MM.1S (cell line): ENCODE data around the gene DNPH1.

ENCODE experiments used
- DNase-seq: peaks from one replicate; pipeline ENCODE4 v3.0.0-alpha.2; 2015
- H2AFZ ChIP-seq: fragments of 300-600 bp; sonication (generic); 2 replicates; pipeline ENCODE4 v1.6.0; 2016; ENCODE audit warnings: antibody characterized with exemption, low read length
- H3F3A ChIP-seq: fragments of 300-600 bp; sonication (generic); 2 replicates; pipeline ENCODE4 v1.6.1; 2016; ENCODE audit warnings: mild to moderate bottlenecking, antibody characterized with exemption, low read length, moderate library complexity, mixed read lengths; ENCODE audit not compliant: insufficient read depth
- H3K27ac ChIP-seq: fragments of 300-600 bp; sonication (generic); 2 replicates; pipeline ENCODE4 v1.5.1; 2016; ENCODE audit warnings: mild to moderate bottlenecking, low read length
- H3K27me3 ChIP-seq: fragments of 300-600 bp; sonication (generic); replicated peaks from 2 replicates; pipeline ENCODE4 v1.6.0; 2016; ENCODE audit warnings: low read length; ENCODE audit not compliant: insufficient read depth
- H3K36me3 ChIP-seq: fragments of 300-600 bp; sonication (generic); replicated peaks from 2 replicates; pipeline ENCODE4 v1.6.1; 2016; ENCODE audit warnings: mild to moderate bottlenecking, low read length, mixed read lengths; ENCODE audit not compliant: insufficient read depth
- H3K4me1 ChIP-seq: fragments of 300-600 bp; sonication (generic); 2 replicates; pipeline ENCODE4 v1.6.1; 2016; ENCODE audit warnings: low read length, mixed read lengths
- H3K4me2 ChIP-seq: fragments of 300-600 bp; sonication (generic); 2 replicates; pipeline ENCODE4 v1.6.0; 2016; ENCODE audit warnings: low read depth, low read length
- H3K4me3 ChIP-seq: fragments of 300-600 bp; sonication (generic); 2 replicates; pipeline ENCODE4 v1.5.1; 2016; ENCODE audit warnings: low read length, mixed read lengths
- H3K79me2 ChIP-seq: fragments of 300-600 bp; sonication (generic); 2 replicates; pipeline ENCODE4 v1.6.1; 2016; ENCODE audit warnings: mixed run types, low read length, mixed read lengths
- H3K9ac ChIP-seq: fragments of 300-600 bp; sonication (generic); 2 replicates; pipeline ENCODE4 v1.6.1; 2016; ENCODE audit warnings: low read length, mixed read lengths
- H3K9me2 ChIP-seq: fragments of 300-600 bp; sonication (generic); replicated peaks from 2 replicates; pipeline ENCODE4 v1.6.1; 2016; ENCODE audit warnings: mild to moderate bottlenecking, low read length, mixed read lengths; ENCODE audit not compliant: insufficient read depth
- H3K9me3 ChIP-seq: fragments of 300-600 bp; sonication (generic); replicated peaks from 2 replicates; pipeline ENCODE4 v1.6.1; 2016; ENCODE audit warnings: mild to moderate bottlenecking, low read length, mixed read lengths; ENCODE audit not compliant: insufficient read depth
- H4K20me1 ChIP-seq: fragments of 300-600 bp; sonication (generic); 2 replicates; pipeline ENCODE4 v1.6.1; 2016; ENCODE audit warnings: mild to moderate bottlenecking, low read length, moderate library complexity, mixed read lengths; ENCODE audit not compliant: insufficient read depth
- CTCF ChIP-seq: fragments of 300-600 bp; sonication (generic); IDR thresholded peaks from 2 replicates; pipeline ENCODE4 v1.5.1; 2016; ENCODE audit warnings: antibody characterized with exemption, low read length, mixed read lengths
- EZH2 ChIP-seq: fragments of 300-600 bp; sonication (generic); optimal IDR thresholded peaks from 2 replicates; pipeline ENCODE3; 2017; ENCODE audit warnings: low read depth, mild to moderate bottlenecking, antibody characterized with exemption, low read length, mixed read lengths
- EZH2phosphoT487 ChIP-seq: fragments of 300-600 bp; sonication (generic); IDR thresholded peaks from 2 replicates; pipeline ENCODE4 v1.6.1; 2018; ENCODE audit warnings: antibody characterized with exemption, low read length

DNPH1 gene

DNA sequence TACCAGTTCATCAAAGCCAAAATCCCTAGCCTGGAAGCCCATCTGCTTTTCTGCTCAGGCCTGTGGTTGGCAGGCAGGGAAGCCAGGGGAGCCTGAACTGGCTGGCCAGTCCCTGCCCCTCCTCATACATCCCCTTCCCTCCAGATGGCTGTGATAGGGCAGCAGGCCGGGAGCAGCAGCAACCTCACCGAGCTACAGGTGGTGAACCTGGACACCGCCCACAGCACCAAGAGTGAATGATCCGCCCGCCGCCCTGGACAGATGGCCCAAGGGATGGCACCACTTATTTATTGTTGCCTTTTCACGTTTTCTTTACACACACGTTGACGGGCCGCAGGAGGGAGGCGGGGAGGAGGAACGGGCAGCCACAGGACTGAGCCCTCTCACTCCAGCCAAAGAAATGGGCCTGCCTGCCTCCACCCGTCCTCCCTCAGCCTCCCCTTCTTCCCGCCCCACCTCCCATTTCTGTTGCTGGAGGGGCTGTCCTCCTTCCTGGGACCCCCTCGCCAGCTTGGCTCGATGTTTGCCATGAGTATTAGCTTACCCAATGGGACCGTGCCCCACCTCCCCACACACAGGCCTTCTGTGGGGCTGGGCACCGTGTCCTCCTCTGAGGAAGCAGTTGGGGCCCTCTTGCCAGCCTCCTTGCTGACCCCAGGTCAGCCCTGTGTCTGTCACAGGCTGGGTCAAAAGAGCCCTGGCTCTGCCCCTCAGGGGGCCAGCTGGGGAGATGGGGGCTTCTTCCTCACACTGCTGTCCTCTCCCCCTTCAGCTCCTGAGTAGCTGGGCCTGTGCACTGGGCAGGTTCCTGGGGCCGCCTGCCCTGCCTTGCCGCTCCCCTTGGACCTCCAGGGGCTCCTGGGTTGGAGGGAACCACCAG is 50.1 kb downstream of the DNPH1 start:
- H4K20me1 ChIP-seq: no peaks in the 10 kb centered on the region
- no peak for DNase-seq
- no peak overlapping the region for H3K4me3 ChIP-seq
- H3K27me3 ChIP-seq: no peaks in the 10 kb centered on the region
- H2AFZ ChIP-seq: no peak overlapping the region
- no peak overlapping the region for H3K9ac ChIP-seq
- H3K4me2 ChIP-seq: no peak overlapping the region
- H3K36me3 ChIP-seq: peaks cover 5% of the 10 kb centered on the region; the same call in 1 of the 2 replicates
- peaks cover 32% of the 10 kb centered on the region for H3K79me2 ChIP-seq
- TF ChIP-seq CTCF: no peak
- no peak overlapping the region for H3K27ac ChIP-seq
- peaks cover 12% of the 10 kb centered on the region for H3F3A ChIP-seq
- H3K9me3 ChIP-seq: no peaks in the 10 kb centered on the region
- H3K4me1 ChIP-seq: peaks cover 16% of the 10 kb centered on the region
- H3K9me2 ChIP-seq: no peaks in the 10 kb centered on the region

- H3K4me3 ChIP-seq: no peak overlapping the region
- H3K9ac ChIP-seq: no peak overlapping the region
Observed at GRCh38 chr6:43178150-43178549, 51.1 kb downstream of the DNPH1 start.

GRCh38 chr6:43176423-43176786 is 52.9 kb downstream of the DNPH1 start:
- Histone ChIP-seq H3F3A (peaks cover 24% of the 10 kb centered on the region), H2AFZ (no peak overlapping the region), H3K27ac (no peak overlapping the region), H3K4me3 (no peak overlapping the region), H3K9me3 (no peaks in the 10 kb centered on the region), H3K79me2 (peaks cover 39% of the 10 kb centered on the region), H4K20me1 (peaks cover 5% of the 10 kb centered on the region; the same call in 1 of the 2 replicates), H3K4me1 (peaks cover 25% of the 10 kb centered on the region), H3K36me3 (peaks cover 5% of the 10 kb centered on the region; the same call in 1 of the 2 replicates), H3K4me2 (no peak overlapping the region), H3K27me3 (no peaks in the 10 kb centered on the region), H3K9ac (no peak overlapping the region), H3K9me2 (no peaks in the 10 kb centered on the region)
- no peak for DNase-seq
- TF ChIP-seq EZH2 (no peak), CTCF (no peak), EZH2phosphoT487 (no peak)

More at GRCh38 chr6:43178150-43178549, 51.1 kb downstream of the DNPH1 start:
- Histone ChIP-seq H3K79me2 (peaks cover 34% of the 10 kb centered on the region), H4K20me1 (peaks cover 1% of the 10 kb centered on the region; the same call in 1 of the 2 replicates), H3K36me3 (peaks cover 5% of the 10 kb centered on the region; the same call in 1 of the 2 replicates), H3K9me2 (no peaks in the 10 kb centered on the region), H3K9me3 (no peaks in the 10 kb centered on the region), H3K4me2 (no peak overlapping the region), H3K27me3 (no peaks in the 10 kb centered on the region), H3F3A (peaks cover 22% of the 10 kb centered on the region), H3K27ac (no peak overlapping the region), H2AFZ (no peak overlapping the region), H3K4me1 (peaks cover 24% of the 10 kb centered on the region)
- DNase-seq: no peak
- TF ChIP-seq CTCF (no peak), EZH2phosphoT487 (no peak), EZH2 (no peak)
